ENCODE data around the gene MAML2.

The MAML2 gene

GRCh38 chr11:96265220-96265737 lies 77.7 kb downstream of the MAML2 start:
- no peak for DNase-seq

GRCh38 chr11:96264364-96264763 lies 78.6 kb downstream of the MAML2 start:
- no peak for DNase-seq

- DNase-seq: no peak
These were observed 79.7 kb downstream of the MAML2 start for GRCh38 chr11:96263238-96263763.

- no peak for DNase-seq
These were observed 82.5 kb downstream of the MAML2 start for GRCh38 chr11:96260532-96260931.

GRCh38 chr11:96260067-96260511 lies 82.9 kb downstream of the MAML2 start:
- DNase-seq: no peak

GRCh38 chr11:96259134-96259830 lies 83.7 kb downstream of the MAML2 start:
- no peak for DNase-seq

GRCh38 chr11:96257972-96258934 lies 84.7 kb downstream of the MAML2 start:
- DNase-seq: peak in 1 of 2 experiments; percentile 32

- DNase-seq: no peak
These were observed 86.0 kb downstream of the MAML2 start for GRCh38 chr11:96257036-96257435.

- DNase-seq: no peak
These were observed 86.6 kb downstream of the MAML2 start for GRCh38 chr11:96256215-96257011.

- no peak for DNase-seq
These were observed 88.1 kb downstream of the MAML2 start for GRCh38 chr11:96254854-96255253.

- DNase-seq: peak in 1 of 2 experiments; percentile 28
These were observed 88.9 kb downstream of the MAML2 start for GRCh38 chr11:96254087-96254486.

- DNase-seq: no peak
These were observed 96.1 kb downstream of the MAML2 start for GRCh38 chr11:96246718-96247552.

GRCh38 chr11:96242971-96243647 lies 99.9 kb downstream of the MAML2 start:
- peak; percentile 86 to 91 for DNase-seq

GRCh38 chr11:96242191-96242847 lies 100.7 kb downstream of the MAML2 start:
- DNase-seq: no peak

- DNase-seq: no peak
These were observed 101.6 kb downstream of the MAML2 start for GRCh38 chr11:96241331-96241841.

GRCh38 chr11:96238563-96239135 lies 104.3 kb downstream of the MAML2 start:
- no peak for DNase-seq

- DNase-seq: no peak
These were observed 105.2 kb downstream of the MAML2 start for GRCh38 chr11:96237766-96238266.

- DNase-seq: peak; percentile 65 to 75
These were observed 107.2 kb downstream of the MAML2 start for GRCh38 chr11:96235751-96236150.

GRCh38 chr11:96234866-96235441 lies 108.0 kb downstream of the MAML2 start:
- DNase-seq: no peak

Data from activated CD4-positive, alpha-beta T cell treated with anti-CD3 and anti-CD28 coated beads, Interleukin-2, amount 50 U/mL, for 48 hours (primary cell).